ENCODE data around the gene ZNF90.
"Not testable (repeated sequence)": the region's sequence is repeated elsewhere in the genome, so short reads cannot be mapped to it uniquely, and the experiment has no call there.

GRCh38 chr19:20082876-20083275 is 5.1 kb downstream of the ZNF90 start:
- not testable (repeated sequence) for TF ChIP-seq CTCF, POLR2A, EP300 (IDR thresholded peaks at IDR 0.05)
